OCI-M2 (cell line): ENCODE measurements around the gene XXYLT1.

Experiments
- DNase-seq: peaks from one replicate; lab custom pipeline; 2025; ENCODE audit not compliant: unreplicated experiment; lab: John Stamatoyannopoulos, UW

XXYLT1 gene

GRCh38 chr3:195172039-195172684 is 98.8 kb downstream of the XXYLT1 start:
- no peak for DNase-seq

- DNase-seq, result no peak
Observed at GRCh38 chr3:195171093-195171873, 99.7 kb downstream of the XXYLT1 start.

GRCh38 chr3:195170496-195170895 is 100.5 kb downstream of the XXYLT1 start:
- DNase-seq, result no peak

DNA sequence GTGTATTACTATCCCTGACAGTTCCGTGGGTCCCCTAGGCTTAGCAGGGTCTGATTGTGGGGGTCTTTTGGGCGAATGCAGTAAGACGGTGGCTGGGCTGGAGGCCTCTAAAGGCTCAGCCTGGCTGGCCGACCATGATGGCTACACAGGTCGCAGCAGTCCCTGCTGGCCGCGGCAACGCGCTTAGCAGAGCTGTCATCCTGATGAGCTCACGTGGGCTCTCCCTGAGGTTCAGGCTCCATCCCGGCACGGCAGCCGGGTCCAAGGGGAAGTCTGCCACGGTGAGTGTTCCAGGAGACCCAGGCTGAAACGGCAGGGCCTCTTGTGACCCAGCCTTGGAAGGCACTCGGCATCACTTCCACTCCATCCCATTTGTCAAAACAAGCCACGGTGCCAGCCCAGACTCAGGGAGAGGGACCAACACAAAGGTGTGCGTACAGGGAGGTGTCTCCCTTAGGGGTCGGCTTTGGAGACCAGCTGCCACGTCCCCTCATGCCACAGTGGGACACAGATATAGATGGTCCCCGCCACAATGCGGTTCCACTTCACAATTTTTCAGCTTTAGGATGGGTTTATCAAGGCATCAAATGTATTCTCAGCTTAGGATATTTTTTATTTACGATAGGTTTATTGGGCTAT is 101.8 kb downstream of the XXYLT1 start:
- no peak for DNase-seq

GRCh38 chr3:195168009-195168762 is 102.8 kb downstream of the XXYLT1 start:
- no peak for DNase-seq

GRCh38 chr3:195165790-195166189 is 105.2 kb downstream of the XXYLT1 start:
- DNase-seq, result no peak

- no peak for DNase-seq
Observed at GRCh38 chr3:195165265-195165609, 105.7 kb downstream of the XXYLT1 start.

- DNase-seq, result no peak
Observed at GRCh38 chr3:195164573-195165264, 106.2 kb downstream of the XXYLT1 start.

DNA sequence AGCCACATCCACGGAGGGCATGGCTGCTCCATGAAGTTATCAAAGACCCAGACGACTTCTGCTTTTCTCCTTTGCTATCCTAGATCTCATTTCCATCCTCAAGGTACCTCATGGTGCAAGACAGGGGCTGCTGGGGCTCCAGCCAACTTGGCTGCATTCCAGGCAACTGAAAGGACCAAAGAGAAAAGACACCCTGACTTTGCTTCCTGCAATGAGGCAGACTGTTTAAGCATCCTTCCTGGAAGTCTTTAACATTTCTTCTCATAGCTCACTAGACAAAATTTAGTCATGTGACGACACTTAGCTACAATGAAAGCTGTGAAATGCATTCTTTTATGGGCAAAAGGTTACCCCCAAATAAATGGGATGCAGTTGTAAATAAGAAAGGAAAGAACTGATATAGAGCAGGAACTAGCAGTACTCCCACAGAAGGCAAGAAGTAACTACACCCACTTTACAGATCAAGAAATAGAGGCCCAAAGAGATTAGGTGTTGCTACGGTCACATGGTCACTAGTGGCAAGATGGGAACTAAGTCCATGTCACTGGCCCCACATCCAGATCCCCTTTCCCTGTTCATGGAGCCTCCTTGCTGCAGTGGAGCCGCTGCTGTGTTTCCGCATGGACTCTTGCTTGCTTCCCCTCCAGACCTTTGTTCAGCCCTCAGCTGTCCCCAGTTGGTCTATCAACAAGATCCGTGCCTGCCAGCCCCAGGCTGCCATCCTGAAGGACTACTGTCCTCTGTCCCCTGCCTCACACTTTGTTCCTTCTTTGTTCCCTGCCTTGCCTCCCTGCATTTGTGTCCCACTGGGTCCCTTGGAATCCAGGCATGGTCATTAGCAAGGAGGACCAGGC is 107.0 kb downstream of the XXYLT1 start:
- DNase-seq, result no peak

GRCh38 chr3:195162816-195163215 is 108.1 kb downstream of the XXYLT1 start:
- no peak for DNase-seq

- no peak for DNase-seq
Observed at GRCh38 chr3:195162033-195162669, 108.8 kb downstream of the XXYLT1 start.

- DNase-seq, result no peak
Observed at GRCh38 chr3:195160908-195161434, 110.0 kb downstream of the XXYLT1 start.

DNA sequence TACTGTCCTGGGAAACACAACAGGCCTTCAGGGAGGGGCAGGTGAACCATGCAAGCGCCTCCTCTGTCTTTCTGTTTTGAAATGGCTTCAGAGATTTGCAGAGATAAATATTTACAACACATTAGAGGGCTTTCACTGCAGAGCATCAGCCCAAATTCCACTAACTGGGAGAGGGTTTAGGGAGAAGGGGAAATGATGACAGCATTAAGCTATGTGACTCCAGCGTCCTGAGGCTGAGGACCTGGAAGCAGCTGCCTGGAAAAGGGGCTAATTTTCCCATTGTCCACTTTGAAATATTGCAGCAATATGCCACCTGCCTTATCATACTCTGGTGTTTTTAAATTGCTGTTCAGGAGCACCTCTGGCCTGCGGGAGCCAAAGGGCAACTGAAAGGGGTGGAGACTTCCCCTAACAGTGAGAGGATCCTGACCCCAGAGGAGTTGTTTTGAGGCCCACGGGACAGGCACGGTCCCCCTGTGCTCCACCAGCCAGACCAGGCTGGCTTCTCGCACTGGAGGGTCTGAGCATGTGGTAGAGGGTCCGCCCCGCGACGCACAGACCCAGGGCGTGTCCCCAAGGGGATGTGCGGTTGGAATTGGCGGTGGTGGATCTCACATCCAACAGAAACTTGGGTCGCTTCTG is 110.6 kb downstream of the XXYLT1 start:
- DNase-seq, result no peak

DNA sequence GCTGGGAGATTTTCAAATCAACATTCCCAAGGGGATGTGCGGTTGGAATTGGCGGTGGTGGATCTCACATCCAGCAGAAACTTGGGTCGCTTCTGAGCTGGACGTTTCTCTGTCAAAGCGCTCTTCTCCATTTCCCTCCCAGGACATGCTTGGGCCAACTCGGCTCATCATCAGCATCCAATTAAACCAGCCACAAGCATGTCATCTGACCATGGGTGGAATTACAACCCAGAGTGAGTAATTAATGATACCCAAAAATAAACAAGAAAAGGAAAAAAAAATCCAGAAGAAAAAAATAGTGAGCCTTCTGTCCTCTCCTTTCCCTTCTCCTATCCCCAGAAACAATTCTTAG is 111.2 kb downstream of the XXYLT1 start:
- no peak for DNase-seq

DNA sequence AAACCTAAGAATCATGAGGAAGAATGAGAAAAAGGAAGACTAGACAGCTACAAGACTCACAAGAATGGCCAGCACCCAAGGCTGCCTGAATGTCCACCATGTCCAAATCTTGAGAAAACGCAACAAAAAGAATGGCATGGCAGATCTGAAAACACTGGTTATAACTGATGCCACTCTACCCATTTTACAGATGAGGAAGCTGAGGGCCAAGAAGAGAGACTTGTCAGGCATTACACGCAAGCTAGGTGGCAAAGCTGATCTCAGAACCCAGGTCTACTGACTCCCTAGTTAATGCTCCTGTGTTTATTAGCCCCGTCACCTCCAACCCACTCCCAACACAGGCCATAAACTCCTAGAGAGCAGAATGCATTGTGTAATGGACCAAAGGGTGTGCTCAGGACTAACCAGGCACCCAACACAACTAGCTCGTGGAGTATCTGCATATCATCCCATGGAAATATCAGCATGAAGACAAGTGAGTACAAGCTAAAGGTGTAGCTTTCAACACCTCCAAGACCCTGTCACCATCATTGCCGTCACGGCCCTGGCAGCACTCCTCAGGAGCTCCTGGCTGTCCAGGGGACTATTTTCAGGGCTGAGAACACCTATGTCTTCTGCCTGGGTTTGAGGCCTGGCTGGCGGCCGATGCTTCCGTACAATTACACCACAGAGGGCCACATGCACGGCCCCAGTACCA is 111.7 kb downstream of the XXYLT1 start:
- DNase-seq, result no peak

DNA sequence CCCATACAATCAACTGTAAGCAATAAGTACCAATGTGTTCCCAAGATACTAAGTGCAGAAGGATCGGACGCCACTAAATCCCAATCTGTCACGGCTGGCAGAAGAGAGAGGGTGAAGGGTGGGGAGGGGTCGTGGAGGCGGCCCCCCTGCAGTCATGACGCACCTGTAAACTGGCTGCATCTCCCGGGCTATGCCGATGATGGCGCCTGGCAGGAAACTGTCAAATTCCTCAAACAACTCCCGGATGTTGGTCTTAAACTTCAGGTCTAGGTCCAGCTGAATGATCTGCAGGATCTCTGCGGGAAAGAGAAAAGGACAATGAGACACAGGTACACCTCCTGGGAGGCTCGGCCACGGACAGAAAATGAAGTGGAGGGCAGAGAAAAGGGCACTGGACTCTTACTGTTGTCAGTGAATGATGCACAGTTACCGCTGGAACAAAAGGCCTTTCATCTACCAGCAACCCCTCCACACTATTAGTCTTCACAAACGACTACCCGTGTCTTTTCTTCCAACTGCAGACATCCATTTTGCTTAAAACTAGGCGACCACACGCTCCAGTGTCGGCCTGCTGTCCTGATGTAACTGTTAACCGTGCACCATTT is 114.6 kb downstream of the XXYLT1 start:
- DNase-seq, result no peak

DNA sequence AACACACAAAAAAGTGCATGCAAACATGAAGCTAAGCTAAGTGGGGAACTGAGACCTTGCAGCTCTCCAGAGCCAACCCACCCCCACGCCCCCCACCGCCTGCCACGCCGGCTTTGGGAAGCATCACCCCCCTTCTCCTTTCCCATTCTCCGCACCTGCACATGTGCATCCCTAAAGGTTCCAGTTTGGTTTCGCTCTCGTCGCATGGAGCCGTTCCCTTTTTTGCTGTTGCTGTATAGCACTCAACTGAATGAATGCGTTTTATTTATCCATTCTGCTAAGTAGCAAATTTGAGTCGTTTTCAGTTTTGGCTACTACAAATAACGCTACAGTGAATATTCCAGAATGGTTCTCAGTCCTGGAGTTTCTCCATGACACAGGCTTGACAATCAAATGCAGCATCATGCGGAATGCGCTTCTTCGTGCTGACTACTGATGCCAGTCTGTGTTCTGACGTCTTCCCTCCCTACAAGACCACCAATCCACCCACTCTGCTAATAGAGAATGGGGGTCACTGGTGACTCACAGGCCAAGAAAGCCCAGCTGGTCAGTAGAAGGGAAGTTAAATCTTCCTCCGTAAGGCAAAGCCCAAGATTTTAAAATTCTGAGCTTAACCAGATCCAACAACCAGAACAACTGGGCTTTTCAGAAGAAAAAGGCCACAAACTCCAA is 115.3 kb downstream of the XXYLT1 start:
- no peak for DNase-seq
